GM19455 (cell line): ENCODE results near the gene MAML3.
"Not testable (repeated sequence)": the region's sequence is repeated elsewhere in the genome, so short reads cannot be mapped to it uniquely, and the experiment has no call there.

Experiments
- ATAC-seq: cut with Tn5 transposase; IDR thresholded peaks from one replicate; pipeline ENCODE4 v1.9.1; 2021; ENCODE audit not compliant: unreplicated experiment

MAML3 gene

GRCh38 chr4:139969635-139970266 lies 184.2 kb downstream of the MAML3 start:
- ATAC-seq = no peak

GRCh38 chr4:139968831-139969230 lies 185.2 kb downstream of the MAML3 start:
- ATAC-seq = no peak

- ATAC-seq = no peak
Measured at GRCh38 chr4:139966383-139966782, 187.6 kb downstream of the MAML3 start.

GRCh38 chr4:139965789-139966188 lies 188.2 kb downstream of the MAML3 start:
- no peak for ATAC-seq

- ATAC-seq = no peak
Measured at GRCh38 chr4:139963708-139964107, 190.3 kb downstream of the MAML3 start.

- ATAC-seq = no peak
Measured at GRCh38 chr4:139962130-139962684, 191.8 kb downstream of the MAML3 start.

GRCh38 chr4:139961344-139961946 lies 192.5 kb downstream of the MAML3 start:
- ATAC-seq = no peak

- no peak for ATAC-seq
Measured at GRCh38 chr4:139959396-139959795, 194.6 kb downstream of the MAML3 start.

- ATAC-seq = no peak
Measured at GRCh38 chr4:139958739-139959098, 195.3 kb downstream of the MAML3 start.

- ATAC-seq = no peak
Measured at GRCh38 chr4:139957986-139958738, 195.8 kb downstream of the MAML3 start.

GRCh38 chr4:139957065-139957464 lies 196.9 kb downstream of the MAML3 start:
- ATAC-seq = no peak

- ATAC-seq = no peak
Measured at GRCh38 chr4:139956507-139957017, 197.4 kb downstream of the MAML3 start.

GRCh38 chr4:139955600-139955999 lies 198.4 kb downstream of the MAML3 start:
- no peak for ATAC-seq

- ATAC-seq = no peak
Measured at GRCh38 chr4:139954512-139954911, 199.5 kb downstream of the MAML3 start.

GRCh38 chr4:139951021-139951420 lies 203.0 kb downstream of the MAML3 start:
- ATAC-seq = peak; percentile 4

GRCh38 chr4:139950568-139950967 lies 203.4 kb downstream of the MAML3 start:
- peak; percentile 80 for ATAC-seq

GRCh38 chr4:139944916-139945315 lies 209.1 kb downstream of the MAML3 start:
- not testable (repeated sequence) for ATAC-seq

- no peak for ATAC-seq
Measured at GRCh38 chr4:139943277-139943676, 210.7 kb downstream of the MAML3 start.

GRCh38 chr4:139942241-139942640 lies 211.7 kb downstream of the MAML3 start:
- ATAC-seq = no peak

GRCh38 chr4:139940600-139940999 lies 213.4 kb downstream of the MAML3 start:
- no peak for ATAC-seq

GRCh38 chr4:139938414-139938813 lies 215.6 kb downstream of the MAML3 start:
- no peak for ATAC-seq

GRCh38 chr4:139935911-139936310 lies 218.1 kb downstream of the MAML3 start:
- ATAC-seq = no peak
